ENCODE measurements around the gene PAPPA2. TPM values are rescaled to one million over a fixed set of nuclear protein-coding genes. Genes with fewer than 3 reads are reported as not detected.
A peak's percentile ranks its signal among the peaks of the same experiment; 100 is the strongest.

The PAPPA2 gene
- total RNA-seq, 2 experiments from 2014 or later: 0.27 to 0.28 TPM

DNA sequence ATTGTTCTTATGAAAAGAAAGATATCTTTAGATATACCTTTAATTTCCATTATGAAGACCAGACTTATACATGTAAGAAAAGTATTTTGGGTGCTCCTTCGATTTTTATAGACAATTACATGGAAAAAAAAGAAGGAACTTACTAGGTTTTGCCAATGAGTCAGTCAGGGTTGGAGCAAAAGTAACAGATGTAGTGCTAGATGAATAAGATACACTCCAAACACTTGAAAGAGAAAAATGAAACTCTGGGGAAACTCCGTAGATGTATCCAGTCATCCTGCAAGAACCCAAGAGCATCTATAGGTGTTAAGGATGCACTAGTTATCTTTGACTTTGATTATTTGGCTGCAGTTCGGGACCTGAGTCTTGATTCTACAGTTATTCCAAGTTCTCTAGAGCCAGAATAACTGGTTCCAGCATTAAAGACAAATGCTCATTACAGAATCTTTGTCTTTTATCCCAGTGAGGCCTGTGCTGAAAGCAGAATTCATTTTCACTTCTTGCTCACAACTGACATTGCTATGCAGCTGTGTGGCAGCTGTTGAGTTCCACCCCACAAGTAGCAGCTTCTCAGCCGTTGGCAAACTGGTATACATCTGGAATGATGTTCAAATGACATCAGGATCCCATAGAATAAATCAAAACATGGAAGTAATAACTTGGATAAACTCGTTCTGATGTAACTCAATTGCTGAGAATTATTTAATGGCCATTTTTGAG lies 375.5 kb downstream of the PAPPA2 start:
- H3K27me3 Mint-ChIP-seq: peaks cover 5% of the 10 kb centered on the region
- POLR2A ChIA-PET: no interaction called here
- H3K9me3 Mint-ChIP-seq (ENCODE audit: low read depth): no peaks in the 10 kb centered on the region
- ATAC-seq (no peak), DNase-seq (no peak)
- no peaks in the 10 kb centered on the region for H3K36me3 Mint-ChIP-seq (ENCODE audit: low read depth)
- no peaks in the 10 kb centered on the region for H3K4me1 Mint-ChIP-seq
- H3K4me3 Mint-ChIP-seq: no peak overlapping the region
- intact Hi-C loops (cut with DNase I, micrococcal nuclease): no loop called here
- H3K27ac Mint-ChIP-seq: no peak overlapping the region
- CTCF ChIA-PET: no interaction called here

DNA sequence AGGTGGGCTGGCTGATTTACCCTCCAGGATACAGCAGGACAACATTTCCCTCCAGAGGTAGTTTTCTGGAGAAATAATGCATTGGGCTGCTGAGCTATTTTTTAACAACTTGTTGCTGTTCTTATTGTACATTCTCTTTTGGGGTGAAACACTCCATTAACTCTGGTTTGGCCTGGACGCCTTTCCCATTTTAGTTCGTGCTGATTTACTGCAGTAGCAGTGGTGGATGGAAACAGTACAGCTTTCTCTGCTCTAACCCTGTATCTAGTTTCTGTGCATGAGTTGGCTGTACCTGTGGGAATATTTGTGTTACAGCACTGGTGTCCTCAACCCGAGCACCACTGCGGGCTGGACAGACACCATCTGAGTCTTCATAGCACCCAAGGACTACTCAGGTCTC lies 376.2 kb downstream of the PAPPA2 start:
- no peaks in the 10 kb centered on the region for H3K9me3 Mint-ChIP-seq (ENCODE audit: low read depth)
- DNase-seq: no peak
- no peaks in the 10 kb centered on the region for H3K36me3 Mint-ChIP-seq (ENCODE audit: low read depth)
- no peak overlapping the region for H3K4me3 Mint-ChIP-seq
- intact Hi-C loops (cut with DNase I, micrococcal nuclease): no loop called here
- CTCF ChIA-PET: no interaction called here
- no peak for ATAC-seq
- H3K27me3 Mint-ChIP-seq: peaks cover 7% of the 10 kb centered on the region
- no peaks in the 10 kb centered on the region for H3K4me1 Mint-ChIP-seq
- no peak overlapping the region for H3K27ac Mint-ChIP-seq
- POLR2A ChIA-PET: no interaction called here

DNA sequence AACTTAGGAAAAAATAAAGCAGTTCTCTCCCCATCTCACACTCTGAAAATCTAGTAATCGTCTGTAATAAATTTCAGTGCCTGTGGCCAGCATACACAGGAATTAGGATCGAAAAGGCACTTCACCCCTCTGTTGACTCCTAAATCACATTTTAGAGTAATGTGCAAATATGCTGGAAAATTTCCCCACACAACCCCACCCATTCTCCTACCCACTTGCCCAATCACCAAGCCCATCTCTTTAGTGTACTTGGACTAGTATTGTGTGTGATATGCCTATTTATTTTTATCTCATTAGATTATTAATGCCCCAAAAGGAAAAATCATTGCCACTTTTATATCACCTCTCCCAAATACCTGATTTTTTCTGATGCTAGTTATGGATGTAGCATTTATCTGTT lies 378.3 kb downstream of the PAPPA2 start:
- DNase-seq (no peak), ATAC-seq (no peak)
- CTCF ChIA-PET: no interaction called here
- H3K27ac Mint-ChIP-seq: no peak overlapping the region
- no peaks in the 10 kb centered on the region for H3K4me1 Mint-ChIP-seq
- H3K4me3 Mint-ChIP-seq: no peak overlapping the region
- POLR2A ChIA-PET: no interaction called here
- peaks cover 7% of the 10 kb centered on the region for H3K27me3 Mint-ChIP-seq
- H3K36me3 Mint-ChIP-seq (ENCODE audit: low read depth): no peaks in the 10 kb centered on the region
- intact Hi-C loops (cut with DNase I, micrococcal nuclease): no loop called here
- H3K9me3 Mint-ChIP-seq (ENCODE audit: low read depth): no peaks in the 10 kb centered on the region

DNA sequence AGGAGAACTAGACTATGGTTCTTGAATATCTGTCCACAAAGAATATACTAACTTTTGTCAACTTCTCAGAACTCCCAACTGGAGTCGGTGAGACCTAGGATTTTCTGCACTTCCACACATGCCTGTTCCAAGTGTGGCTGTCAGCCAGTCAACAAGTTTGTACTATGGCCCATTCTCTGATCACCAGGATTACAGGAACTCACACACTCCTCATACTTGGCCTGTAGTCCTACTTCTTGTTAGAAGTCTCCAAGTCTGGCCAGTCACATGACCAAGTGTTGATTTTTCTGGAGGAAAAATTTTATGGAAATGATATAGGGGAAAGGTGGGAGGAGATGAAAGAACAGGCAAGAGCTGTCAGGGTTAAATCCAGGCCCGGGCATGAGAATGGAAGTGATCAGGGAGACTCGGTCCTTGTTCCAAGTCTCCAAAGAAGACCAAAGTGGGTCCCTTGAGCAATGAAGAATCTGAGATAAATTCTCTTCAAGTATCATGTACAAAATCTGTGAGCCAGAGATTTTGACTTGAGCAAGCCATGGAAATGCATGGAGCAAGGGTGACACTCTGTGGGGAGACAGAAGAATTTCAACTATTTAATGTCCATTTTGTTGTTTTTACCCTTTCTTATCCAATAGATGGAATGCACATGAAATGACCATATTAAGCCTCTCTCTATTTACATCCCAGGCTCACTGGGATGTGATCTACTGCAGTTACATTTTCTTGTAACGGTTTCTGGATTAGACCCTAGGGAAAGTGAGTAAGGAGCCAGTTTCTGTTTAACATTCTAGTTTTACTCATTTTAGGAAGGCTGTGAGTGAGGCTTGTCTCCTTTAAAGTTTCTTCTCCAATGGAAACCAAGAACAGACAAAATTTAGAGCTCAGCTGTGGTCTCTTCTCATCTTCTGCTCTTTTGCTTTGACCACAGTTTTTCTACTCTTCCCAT lies 380.6 kb downstream of the PAPPA2 start:
- POLR2A ChIA-PET: no interaction called here
- H3K36me3 Mint-ChIP-seq (ENCODE audit: low read depth): no peaks in the 10 kb centered on the region

DNA sequence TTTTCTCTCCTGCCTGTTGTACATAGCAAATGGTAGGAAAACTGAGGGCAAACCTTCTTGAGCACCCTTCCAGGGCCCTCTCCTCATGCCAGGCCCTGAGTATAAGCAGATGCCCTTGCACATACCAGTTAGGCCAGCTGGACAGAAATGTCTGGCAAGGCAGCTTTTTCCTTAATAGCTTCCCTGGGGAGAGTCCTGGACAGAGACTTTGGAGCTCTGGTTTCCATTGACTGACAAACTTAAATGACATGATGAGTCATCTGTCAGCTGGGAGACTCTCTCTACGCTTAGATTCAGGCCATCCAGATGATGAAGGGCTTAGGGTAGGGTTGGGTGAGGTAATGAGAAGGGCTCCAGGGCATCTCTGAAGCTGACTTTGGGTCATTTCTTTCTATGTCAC lies 384.1 kb downstream of the PAPPA2 start:
- POLR2A ChIA-PET: no interaction called here
- Mint-ChIP-seq H3K4me1 (no peaks in the 10 kb centered on the region), H3K9me3 (ENCODE audit: low read depth) (no peaks in the 10 kb centered on the region), H3K36me3 (ENCODE audit: low read depth) (no peaks in the 10 kb centered on the region), H3K4me3 (no peak overlapping the region), H3K27me3 (peaks cover 5% of the 10 kb centered on the region), H3K27ac (no peak overlapping the region)
- ATAC-seq: no peak
- intact Hi-C loops (cut with DNase I, micrococcal nuclease): no loop called here
- no peak for DNase-seq
- CTCF ChIA-PET: no interaction called here

More for the DNA sequence above, 380.6 kb downstream of the PAPPA2 start:
- no peak overlapping the region for H3K4me3 Mint-ChIP-seq
- ATAC-seq: no peak
- H3K27ac Mint-ChIP-seq: no peak overlapping the region
- CTCF ChIA-PET: no interaction called here
- DNase-seq: peak; percentile 11
- intact Hi-C loops (cut with DNase I, micrococcal nuclease): no loop called here
- no peaks in the 10 kb centered on the region for H3K4me1 Mint-ChIP-seq
- H3K27me3 Mint-ChIP-seq: peaks cover 7% of the 10 kb centered on the region
- H3K9me3 Mint-ChIP-seq (ENCODE audit: low read depth): no peaks in the 10 kb centered on the region

DNA sequence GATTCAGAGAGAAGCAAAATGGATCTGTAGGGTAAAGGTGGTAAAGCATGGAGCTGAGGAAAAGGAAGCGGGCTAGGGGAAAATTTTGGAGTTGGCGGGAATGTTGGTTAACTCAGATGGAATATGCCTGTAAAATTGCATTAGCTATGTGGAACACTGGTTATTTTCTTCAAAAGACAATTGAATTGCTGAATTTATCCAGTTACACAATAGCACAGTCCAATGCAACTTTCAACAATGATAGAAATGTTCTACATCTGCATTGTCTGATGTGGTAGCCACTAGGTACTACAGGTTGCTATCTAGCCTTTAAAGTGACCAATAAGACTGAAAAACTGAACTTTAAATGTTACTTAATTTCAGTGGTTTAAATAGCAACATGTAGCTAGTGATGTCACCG lies 386.3 kb downstream of the PAPPA2 start:
- Mint-ChIP-seq H3K36me3 (ENCODE audit: low read depth) (no peaks in the 10 kb centered on the region), H3K9me3 (ENCODE audit: low read depth) (no peaks in the 10 kb centered on the region)
- POLR2A ChIA-PET: no interaction called here

DNA sequence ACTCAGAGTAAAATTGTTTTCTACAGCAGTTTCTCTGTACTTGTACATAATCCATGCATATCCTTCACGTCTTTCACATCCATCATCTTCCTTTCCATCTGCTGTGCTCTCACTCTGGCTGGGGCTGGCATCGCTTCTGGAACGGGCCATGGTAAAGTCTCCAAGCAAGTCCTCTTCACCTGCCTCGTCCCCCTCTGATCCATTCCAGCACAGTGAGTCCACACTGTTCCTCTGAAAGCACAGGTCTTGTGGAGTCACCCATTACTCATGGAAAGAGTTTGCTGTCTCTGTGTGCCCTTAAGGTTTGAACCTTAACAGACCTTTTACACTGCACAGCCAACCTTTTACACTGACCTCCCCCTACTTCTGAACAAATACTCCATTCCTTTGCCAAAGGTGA lies 387.9 kb downstream of the PAPPA2 start:
- intact Hi-C loops (cut with DNase I, micrococcal nuclease): no loop called here
- Mint-ChIP-seq H3K27ac (no peak overlapping the region), H3K4me3 (no peak overlapping the region), H3K9me3 (ENCODE audit: low read depth) (peaks cover 2% of the 10 kb centered on the region), H3K36me3 (ENCODE audit: low read depth) (no peaks in the 10 kb centered on the region), H3K27me3 (peaks cover 5% of the 10 kb centered on the region), H3K4me1 (no peaks in the 10 kb centered on the region)
- no peak for ATAC-seq
- ChIA-PET CTCF (interaction anchor here (0.6 kb wide), 1 partner anchor 1440 kb away, joined by 3 read pairs; no protein-coding TSS in a partner anchor), POLR2A (no interaction called here)
- no peak for DNase-seq

More for the DNA sequence above, 386.3 kb downstream of the PAPPA2 start:
- ATAC-seq (no peak), DNase-seq (no peak)
- Mint-ChIP-seq H3K27me3 (peaks cover 5% of the 10 kb centered on the region), H3K4me3 (no peak overlapping the region), H3K4me1 (no peaks in the 10 kb centered on the region), H3K27ac (no peak overlapping the region)
- CTCF ChIA-PET: no interaction called here
- intact Hi-C loops (cut with DNase I, micrococcal nuclease): no loop called here

DNA sequence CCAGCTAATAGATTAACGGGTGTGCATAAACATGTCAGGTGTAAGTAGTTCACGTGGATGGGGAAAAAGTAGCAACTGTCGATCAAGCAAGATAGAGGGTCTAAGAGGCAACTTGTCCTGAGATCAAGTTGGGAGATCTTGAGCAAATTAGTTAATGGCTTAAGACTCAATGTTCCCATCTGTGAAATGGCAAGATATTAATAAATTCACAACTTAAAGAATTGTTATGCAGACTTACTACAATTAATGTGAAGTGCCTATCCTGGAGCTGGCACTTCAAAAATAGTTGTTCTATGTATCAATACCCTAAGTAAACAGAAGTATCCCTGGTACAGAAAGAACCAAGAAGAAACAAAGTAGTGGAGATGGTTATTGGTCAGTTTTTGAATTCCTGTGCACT lies 389.1 kb downstream of the PAPPA2 start:
- POLR2A ChIA-PET: no interaction called here
- Mint-ChIP-seq H3K4me1 (no peaks in the 10 kb centered on the region), H3K4me3 (no peak overlapping the region), H3K27ac (no peak overlapping the region), H3K27me3 (peaks cover 8% of the 10 kb centered on the region), H3K36me3 (ENCODE audit: low read depth) (no peaks in the 10 kb centered on the region), H3K9me3 (ENCODE audit: low read depth) (peaks cover 2% of the 10 kb centered on the region)
- intact Hi-C loops (cut with DNase I, micrococcal nuclease): no loop called here
- ATAC-seq: no peak
- no peak for DNase-seq
- CTCF ChIA-PET: no interaction called here

DNA sequence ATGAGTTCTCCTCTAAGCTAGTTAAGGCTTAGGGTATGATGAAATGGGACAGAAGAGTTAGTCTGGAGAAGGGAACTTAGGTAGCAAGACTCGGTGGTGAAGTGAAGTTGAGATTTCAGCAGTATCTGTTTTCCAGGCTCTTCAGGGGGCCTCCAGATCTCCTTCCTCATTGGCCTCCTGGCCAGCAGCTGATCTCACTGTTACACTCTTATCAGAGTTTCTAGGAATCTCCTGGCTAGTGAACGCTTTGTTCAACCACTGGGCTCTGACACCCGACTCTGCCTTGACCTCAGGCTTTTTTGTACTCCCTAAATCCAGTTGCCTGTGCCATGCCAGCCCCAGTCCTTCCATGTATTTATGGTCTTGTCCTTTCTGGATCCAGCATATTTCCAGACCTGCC lies 390.5 kb downstream of the PAPPA2 start:
- CTCF ChIA-PET: interaction anchor here (0.6 kb wide), 1 partner anchor 1308 kb away, joined by 3 read pairs; no protein-coding TSS in a partner anchor
- H3K27ac Mint-ChIP-seq: no peak overlapping the region
- POLR2A ChIA-PET: no interaction called here
- H3K4me3 Mint-ChIP-seq: no peak overlapping the region
- no peak for DNase-seq
- no peaks in the 10 kb centered on the region for H3K4me1 Mint-ChIP-seq
- intact Hi-C loops (cut with DNase I, micrococcal nuclease): no loop called here
- no peak for ATAC-seq
- H3K27me3 Mint-ChIP-seq: peaks cover 10% of the 10 kb centered on the region
- peaks cover 2% of the 10 kb centered on the region for H3K9me3 Mint-ChIP-seq (ENCODE audit: low read depth)
- no peaks in the 10 kb centered on the region for H3K36me3 Mint-ChIP-seq (ENCODE audit: low read depth)

DNA sequence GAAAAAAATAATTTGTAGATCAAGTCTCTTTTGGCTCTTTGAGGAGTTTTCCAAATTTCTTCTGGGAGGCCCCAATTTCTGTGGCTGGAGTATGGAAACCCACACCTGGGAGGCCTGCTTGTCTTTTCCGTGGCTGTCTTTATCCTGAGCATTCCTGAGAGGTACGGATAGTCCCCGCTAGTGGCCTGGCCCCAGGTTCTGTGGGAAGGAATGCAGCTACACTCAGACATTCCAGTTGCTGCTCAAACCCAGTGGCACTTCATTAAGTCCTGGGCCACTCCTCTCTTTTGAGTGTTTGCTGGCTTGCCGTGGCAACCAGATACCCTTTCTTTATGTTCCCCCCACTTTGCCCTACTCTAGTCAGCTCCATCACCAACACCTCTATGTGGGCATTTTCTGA lies 391.1 kb downstream of the PAPPA2 start:
- intact Hi-C loops (cut with DNase I, micrococcal nuclease): no loop called here
- H3K36me3 Mint-ChIP-seq (ENCODE audit: low read depth): no peaks in the 10 kb centered on the region
- peaks cover 2% of the 10 kb centered on the region for H3K9me3 Mint-ChIP-seq (ENCODE audit: low read depth)
- DNase-seq (no peak), ATAC-seq (no peak)
- no peaks in the 10 kb centered on the region for H3K4me1 Mint-ChIP-seq
- H3K27ac Mint-ChIP-seq: no peak overlapping the region
- ChIA-PET CTCF (no interaction called here), POLR2A (no interaction called here)
- peaks cover 10% of the 10 kb centered on the region for H3K27me3 Mint-ChIP-seq
- H3K4me3 Mint-ChIP-seq: no peak overlapping the region

DNA sequence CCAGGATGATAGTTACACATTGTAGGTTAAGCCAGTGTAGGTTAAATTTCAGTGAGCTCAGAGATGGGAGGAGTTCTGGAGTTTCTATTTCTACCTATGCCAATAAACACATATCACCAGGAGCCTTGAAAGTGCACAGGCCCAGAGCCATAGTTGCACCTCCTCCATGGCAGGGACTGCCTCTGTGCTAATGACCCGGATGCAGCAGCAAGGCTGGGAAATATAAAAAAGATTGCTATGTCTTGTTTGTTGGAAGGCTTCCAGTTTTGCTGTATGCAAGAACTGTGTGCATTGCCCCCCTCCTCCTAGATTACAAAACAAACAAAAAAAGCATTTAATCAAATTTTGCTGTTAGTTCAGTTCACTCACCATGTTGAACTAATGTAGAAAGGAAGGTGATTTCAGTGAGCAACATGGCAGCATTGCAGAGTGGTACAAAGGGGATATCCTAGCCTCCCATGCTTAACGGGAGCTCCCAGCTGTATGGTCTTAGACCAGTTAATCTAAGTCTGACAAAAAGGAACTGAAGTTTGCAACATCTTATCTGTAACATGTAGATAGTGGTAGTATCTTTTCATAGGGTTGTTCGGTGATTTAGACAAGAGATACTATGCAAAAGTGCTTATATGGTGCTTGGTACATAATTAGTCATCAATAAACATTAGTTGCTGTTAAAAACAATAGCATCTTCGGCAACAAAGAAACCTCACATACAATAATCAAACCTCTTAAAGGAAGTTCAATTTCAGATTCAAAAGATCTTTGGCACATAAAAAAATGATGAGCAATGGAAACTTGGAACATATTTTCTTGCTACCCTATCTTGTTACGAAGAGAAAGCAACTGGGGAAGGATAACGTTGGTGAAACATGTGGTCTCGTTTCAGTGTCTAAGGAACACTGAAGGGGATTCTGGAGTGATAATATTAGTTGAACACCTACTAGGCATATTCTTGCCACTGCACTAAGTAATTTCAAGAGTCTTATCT lies 392.1 kb downstream of the PAPPA2 start:
- ChIA-PET POLR2A (no interaction called here), CTCF (no interaction called here)
- DNase-seq (no peak), ATAC-seq (no peak)
- no peaks in the 10 kb centered on the region for H3K4me1 Mint-ChIP-seq
- H3K27ac Mint-ChIP-seq: no peak overlapping the region
- H3K4me3 Mint-ChIP-seq: no peak overlapping the region
- intact Hi-C loops (cut with DNase I, micrococcal nuclease): no loop called here
- no peaks in the 10 kb centered on the region for H3K36me3 Mint-ChIP-seq (ENCODE audit: low read depth)
- peaks cover 2% of the 10 kb centered on the region for H3K9me3 Mint-ChIP-seq (ENCODE audit: low read depth)
- H3K27me3 Mint-ChIP-seq: peaks cover 10% of the 10 kb centered on the region
